Adrenal gland (tissue), 5 donors: ENCODE data around the gene PIERCE2.

Experiments used
- CTCF ChIP-seq, 6 experiments: fragments of 450-650 bp in 4 of 6; fragments of 200-600 bp in 2 of 6; sonication (generic) in 1 of 6; IDR thresholded peaks; 1 replicate in 5 of 6; 2 replicates in 1 of 6; pipeline versions ENCODE4 v1.5.1 to v1.8.0; 2016 to 2021; ENCODE audit warnings: antibody characterized with exemption in 6 of 6, mild to moderate bottlenecking in 2 of 6, moderate library complexity in 1 of 6
- POLR2A ChIP-seq, 2 donors: fragments of 450-650 bp; IDR thresholded peaks; one replicate each; pipeline ENCODE4 v1.6.1; 2017; ENCODE audit warnings: antibody characterized with exemption in 2 of 2, mild to moderate bottlenecking in 2 of 2, moderate library complexity in 1 of 2
- donor health status: DM: no; HTN: no; CAD: no.

DNA sequence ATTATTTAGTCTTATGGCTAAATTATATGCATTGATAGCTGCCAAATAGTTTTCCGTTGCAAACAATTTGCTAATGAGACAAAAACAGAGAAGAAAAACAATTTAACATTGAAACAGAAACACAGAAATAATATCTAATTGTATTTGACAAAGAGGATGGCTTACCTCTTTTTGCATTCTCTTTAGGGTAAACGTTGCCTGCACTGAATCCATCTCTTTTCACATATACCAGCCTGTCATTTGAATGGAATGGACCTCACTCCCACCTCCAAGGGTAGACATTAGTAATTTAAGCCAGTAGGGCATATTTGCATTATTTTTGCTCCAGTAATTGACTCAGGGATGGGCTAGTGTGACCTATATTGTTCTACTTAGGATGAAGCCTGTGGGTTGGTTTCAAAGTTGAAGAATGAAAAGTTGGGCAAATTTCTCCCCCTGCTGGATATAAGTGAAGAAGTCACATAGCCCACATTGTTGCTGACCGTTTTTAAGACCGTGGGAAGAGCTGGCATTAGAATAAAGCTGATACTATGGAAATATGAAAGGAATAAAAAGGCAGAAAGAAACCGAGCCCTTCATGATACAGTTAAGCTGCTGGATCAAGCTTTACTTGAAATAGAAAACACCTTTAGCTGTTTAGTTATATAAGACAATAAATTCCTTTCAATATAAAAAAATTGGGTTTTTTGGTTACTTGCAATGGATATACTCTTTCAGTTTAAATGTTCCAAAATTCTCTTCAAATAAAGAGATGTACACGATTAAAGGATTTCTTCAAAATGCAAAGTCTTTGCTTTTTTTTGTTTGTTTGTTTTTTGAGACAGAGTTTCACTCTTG, 26.9 kb downstream of the PIERCE2 start:
- TF ChIP-seq CTCF (IDR thresholded peaks at IDR 0.05) (peak; percentile 33 to 58 (median 47)), POLR2A (IDR thresholded peaks at IDR 0.05) (no peak)
